Sigmoid colon (tissue), 4 donors: ENCODE data around the gene CLCN2.

Experiments
- CTCF ChIP-seq, 4 experiments: fragments of 450-650 bp in 3 of 4; fragments of 200-600 bp in 1 of 4; IDR thresholded peaks; one replicate each; pipeline ENCODE4 v1.5.1; 2016 to 2019; ENCODE audit warnings: antibody characterized with exemption in 4 of 4, mild to moderate bottlenecking in 3 of 4, moderate library complexity in 2 of 4
- EP300 ChIP-seq, 4 donors: sonication (generic); formaldehyde crosslinking; IDR thresholded peaks; one replicate each; pipeline ENCODE4 v1.6.1; 2017; ENCODE audit warnings: antibody characterized with exemption in 4 of 4
- POLR2AphosphoS5 ChIP-seq, 4 donors: sonication (generic); formaldehyde crosslinking; IDR thresholded peaks; one replicate each; pipeline ENCODE4 v1.6.1; 2017; ENCODE audit warnings: antibody characterized with exemption in 4 of 4

GRCh38 chr3:184337399-184337714 lies 24.0 kb downstream of the CLCN2 start, which contains the start of gene FAM131A:
- peak in 1 of 4 experiments; percentile 24 for TF ChIP-seq CTCF (IDR thresholded peaks at IDR 0.05)
- TF ChIP-seq POLR2AphosphoS5 (IDR thresholded peaks at IDR 0.05) = peak; percentile 55 to 84 (median 78)
- TF ChIP-seq EP300 (IDR thresholded peaks at IDR 0.05) = no peak
